ENCODE measurements around the gene CEP63. TPM values are rescaled to one million over a fixed set of nuclear protein-coding genes. Genes with fewer than 3 reads are reported as not detected.
"Not testable (repeated sequence)": the region's sequence is repeated elsewhere in the genome, so short reads cannot be mapped to it uniquely, and the experiment has no call there.

CEP63 gene
- total and polyA plus RNA-seq, 12 donors, result 20.1 to 38.8 (median 30.8) TPM

DNA sequence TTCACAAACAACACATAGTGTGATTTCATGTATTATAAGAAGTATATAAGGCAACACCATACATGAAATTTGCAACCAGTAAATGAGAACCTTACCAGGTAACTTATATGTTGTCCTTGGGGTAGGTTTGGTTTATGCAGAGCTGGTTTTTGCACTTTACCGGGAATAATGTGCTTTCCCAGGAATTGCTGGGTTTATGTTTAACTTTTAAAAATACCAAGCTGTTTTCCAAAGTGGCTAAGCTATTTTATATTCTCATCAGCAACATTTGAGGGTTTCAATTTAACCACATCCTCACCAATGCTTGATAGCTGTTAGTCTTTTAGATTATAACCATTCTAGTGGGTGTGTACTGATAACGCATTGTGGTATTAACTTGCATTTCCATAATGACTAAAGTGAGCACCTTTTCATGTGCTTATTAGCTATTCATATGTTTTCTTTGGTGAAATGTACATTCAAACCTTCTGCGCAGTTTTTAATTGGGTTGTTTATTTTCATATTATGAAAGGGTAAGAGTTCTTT, 93.3 kb downstream of the CEP63 start:
- ATAC-seq, result no peak
- intact Hi-C loops (cut with DNase I), result no loop called here
- no peak overlapping the region for H3K27ac ChIP-seq
- H3K4me1 ChIP-seq, result no peaks in the 10 kb centered on the region
- TF ChIP-seq, protein P1, sequence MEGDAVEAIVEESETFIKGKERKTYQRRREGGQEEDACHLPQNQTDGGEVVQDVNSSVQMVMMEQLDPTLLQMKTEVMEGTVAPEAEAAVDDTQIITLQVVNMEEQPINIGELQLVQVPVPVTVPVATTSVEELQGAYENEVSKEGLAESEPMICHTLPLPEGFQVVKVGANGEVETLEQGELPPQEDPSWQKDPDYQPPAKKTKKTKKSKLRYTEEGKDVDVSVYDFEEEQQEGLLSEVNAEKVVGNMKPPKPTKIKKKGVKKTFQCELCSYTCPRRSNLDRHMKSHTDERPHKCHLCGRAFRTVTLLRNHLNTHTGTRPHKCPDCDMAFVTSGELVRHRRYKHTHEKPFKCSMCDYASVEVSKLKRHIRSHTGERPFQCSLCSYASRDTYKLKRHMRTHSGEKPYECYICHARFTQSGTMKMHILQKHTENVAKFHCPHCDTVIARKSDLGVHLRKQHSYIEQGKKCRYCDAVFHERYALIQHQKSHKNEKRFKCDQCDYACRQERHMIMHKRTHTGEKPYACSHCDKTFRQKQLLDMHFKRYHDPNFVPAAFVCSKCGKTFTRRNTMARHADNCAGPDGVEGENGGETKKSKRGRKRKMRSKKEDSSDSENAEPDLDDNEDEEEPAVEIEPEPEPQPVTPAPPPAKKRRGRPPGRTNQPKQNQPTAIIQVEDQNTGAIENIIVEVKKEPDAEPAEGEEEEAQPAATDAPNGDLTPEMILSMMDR (IDR thresholded peaks at IDR 0.05), result no peak
- DNase-seq, result no peak
- peaks cover 0 to 5% (median 0%) of the 10 kb centered on the region in 9 donors for H3K36me3 ChIP-seq
- H3K4me3 ChIP-seq, result no peak overlapping the region
- H3K9me3 ChIP-seq, result peaks cover 0 to 21% (median 0%) of the 10 kb centered on the region in 11 donors
- no peaks in the 10 kb centered on the region for H3K27me3 ChIP-seq
- whole genome bisulfite sequencing, 2 donors, result 90 to 97% methylated on average over 3 of the region's 3 CpGs

DNA sequence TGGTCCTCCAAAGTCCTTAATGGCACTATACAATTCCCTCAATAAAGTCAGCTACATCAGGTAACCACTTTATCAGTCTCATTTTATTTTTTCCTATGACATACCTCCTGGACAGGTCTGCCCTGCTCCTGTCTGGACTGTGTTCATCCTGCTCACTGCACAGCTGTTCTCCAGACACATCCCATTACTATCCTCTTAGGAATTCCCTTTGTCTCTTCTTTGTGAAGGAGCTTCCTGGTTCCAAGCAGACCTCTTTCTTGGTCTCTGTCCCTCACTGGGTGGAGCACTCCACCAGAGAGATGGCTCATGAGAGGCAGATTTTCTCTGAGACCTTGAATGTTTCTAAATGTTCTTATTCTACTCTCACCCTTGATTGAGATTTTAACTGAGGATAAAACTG, 104.9 kb downstream of the CEP63 start:
- no peak for ATAC-seq
- H3K4me1 ChIP-seq, result no peaks in the 10 kb centered on the region
- H3K36me3 ChIP-seq, result no peaks in the 10 kb centered on the region
- intact Hi-C loops (cut with DNase I), result loop anchor here in 1 of 10 donors (2.0 to 10.0 kb wide), 2 partner anchors 76 to 914 kb away; no protein-coding TSS in a partner anchor
- TF ChIP-seq, protein P1 (IDR thresholded peaks at IDR 0.05), result no peak
- H3K27me3 ChIP-seq, result peaks cover 0 to 4% (median 0%) of the 10 kb centered on the region in 7 donors
- H3K27ac ChIP-seq, result peak overlapping the region in 1 of 10 donors; percentile 47
- H3K9me3 ChIP-seq, result peaks cover 0 to 5% (median 0%) of the 10 kb centered on the region in 11 donors
- H3K4me3 ChIP-seq, result no peak overlapping the region
- DNase-seq, result no peak

DNA sequence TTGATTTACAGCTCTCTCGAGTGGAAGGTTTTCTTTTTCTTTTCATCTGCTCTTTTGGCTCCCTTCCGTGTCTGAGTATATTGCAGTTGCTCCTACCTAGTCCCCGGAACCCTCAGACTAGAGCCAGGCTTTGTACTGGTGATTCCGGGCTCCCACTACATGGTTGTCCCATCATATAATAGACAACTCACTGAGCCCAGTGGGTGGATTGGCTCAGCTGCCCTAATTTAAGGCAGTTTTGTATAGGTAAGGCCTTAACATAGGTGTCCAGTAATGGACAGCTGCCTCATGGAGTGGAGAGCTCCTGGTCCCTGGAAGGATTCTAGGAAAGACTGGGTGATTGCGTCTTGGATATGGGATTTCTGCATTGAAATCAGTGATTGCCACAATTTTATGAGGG, 106.9 kb downstream of the CEP63 start:
- WGBS, 2 donors, result 91 to 93% methylated on average over 5 of the region's 5 CpGs
- Histone ChIP-seq H3K9me3 (peaks cover 0 to 5% (median 0%) of the 10 kb centered on the region in 11 donors), H3K4me3 (no peak overlapping the region), H3K27me3 (peaks cover 0 to 4% (median 0%) of the 10 kb centered on the region in 7 donors), H3K27ac (no peak overlapping the region), H3K36me3 (no peaks in the 10 kb centered on the region), H3K4me1 (no peaks in the 10 kb centered on the region)
- no peak for ATAC-seq
- TF ChIP-seq, protein P1 (IDR thresholded peaks at IDR 0.05), result no peak
- intact Hi-C loops (cut with DNase I), result loop anchor here in 1 of 10 donors (10.0 kb wide), 1 partner anchor 912 kb away; no protein-coding TSS in a partner anchor
- DNase-seq, result no peak

DNA sequence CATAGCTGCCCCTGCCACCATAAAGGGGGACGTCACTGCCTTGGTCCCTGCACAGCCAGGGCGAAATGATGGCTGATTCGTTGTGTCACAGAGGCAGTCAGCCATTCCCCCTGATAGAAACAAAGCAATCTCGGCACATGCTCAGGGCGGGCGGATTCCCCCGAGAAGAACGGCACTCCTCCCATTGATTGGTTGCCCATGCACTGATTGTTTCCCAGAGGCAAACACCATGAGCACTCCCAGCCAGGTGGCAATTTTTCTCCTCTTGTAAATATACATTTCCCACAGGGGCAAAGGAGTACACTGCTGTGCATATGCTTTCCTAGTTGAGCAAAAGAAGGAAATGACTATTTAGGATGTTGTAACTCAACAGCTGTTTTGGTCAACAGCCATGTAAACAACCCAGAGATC, 108.5 kb downstream of the CEP63 start:
- Histone ChIP-seq H3K36me3 (no peaks in the 10 kb centered on the region), H3K27ac (peak overlapping the region in 1 of 10 donors; percentile 69), H3K9me3 (peaks cover 0 to 5% (median 0%) of the 10 kb centered on the region in 11 donors), H3K4me1 (peaks cover 0 to 4% (median 0%) of the 10 kb centered on the region in 9 donors), H3K4me3 (no peak overlapping the region), H3K27me3 (peaks cover 0 to 4% (median 0%) of the 10 kb centered on the region in 7 donors)
- ATAC-seq (no peak), DNase-seq (no peak)
- WGBS, 2 donors, result 63 to 77% methylated on average over 8 of the region's 8 CpGs
- intact Hi-C loops (cut with DNase I), result loop anchor here in 1 of 10 donors (10.0 kb wide), 1 partner anchor 910 kb away; no protein-coding TSS in a partner anchor
- TF ChIP-seq, protein P1 (IDR thresholded peaks at IDR 0.05), result no peak

DNA sequence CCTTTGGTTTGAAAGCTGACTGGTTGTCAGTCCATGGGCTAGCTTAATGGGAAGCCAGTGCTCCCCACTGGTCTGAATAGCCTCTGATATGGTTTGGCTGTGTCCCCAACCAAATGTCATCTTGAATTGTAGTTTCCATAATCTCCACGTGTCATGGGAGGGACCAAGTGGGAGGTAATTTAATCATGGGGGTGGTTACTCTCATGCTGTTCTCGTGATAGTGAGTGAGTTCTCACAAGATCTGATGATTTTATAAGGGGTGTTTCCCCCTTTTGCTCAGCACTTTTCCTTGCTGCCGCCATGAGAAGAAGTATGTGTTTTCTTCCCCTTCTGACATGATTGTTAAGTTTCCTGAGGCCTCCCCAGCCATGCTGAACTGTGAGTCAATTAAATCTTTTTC, 109.1 kb downstream of the CEP63 start:
- H3K27ac ChIP-seq, result peak overlapping the region in 1 of 10 donors; percentile 69
- DNase-seq, H3K9me3 ChIP-seq, H3K27me3 ChIP-seq, H3K4me3 ChIP-seq, H3K4me1 ChIP-seq, H3K36me3 ChIP-seq, ATAC-seq: not testable (repeated sequence)
- intact Hi-C loops (cut with DNase I), result loop anchor here in 2 of 10 donors (5.0 to 10.0 kb wide), 2 partner anchors 907 to 910 kb away; no protein-coding TSS in a partner anchor
- 67 to 76% methylated on average over 3 of the region's 3 CpGs for WGBS, 2 donors

All from heart right ventricle (tissue), 16 donors.